Tibial nerve (tissue), 3 donors: ENCODE results near the gene LMBR1L.

Experiments used
- POLR2A ChIP-seq, 2 donors: fragments of 450-650 bp; IDR thresholded peaks; one replicate each; pipeline ENCODE4 v1.6.1; 2017; ENCODE audit warnings: antibody characterized with exemption in 2 of 2, mild to moderate bottlenecking in 2 of 2, moderate library complexity in 2 of 2
- TF ChIP-seq, protein P1 (sequence below), 5 experiments: fragments of 200-600 bp in 3 of 5; fragments of 450-650 bp in 2 of 5; sonication (generic) in 3 of 5; IDR thresholded peaks; one replicate each; pipeline ENCODE4 v1.5.1; 2016 to 2019; ENCODE audit warnings: antibody characterized with exemption in 5 of 5, mild to moderate bottlenecking in 3 of 5, moderate library complexity in 2 of 5

DNA sequence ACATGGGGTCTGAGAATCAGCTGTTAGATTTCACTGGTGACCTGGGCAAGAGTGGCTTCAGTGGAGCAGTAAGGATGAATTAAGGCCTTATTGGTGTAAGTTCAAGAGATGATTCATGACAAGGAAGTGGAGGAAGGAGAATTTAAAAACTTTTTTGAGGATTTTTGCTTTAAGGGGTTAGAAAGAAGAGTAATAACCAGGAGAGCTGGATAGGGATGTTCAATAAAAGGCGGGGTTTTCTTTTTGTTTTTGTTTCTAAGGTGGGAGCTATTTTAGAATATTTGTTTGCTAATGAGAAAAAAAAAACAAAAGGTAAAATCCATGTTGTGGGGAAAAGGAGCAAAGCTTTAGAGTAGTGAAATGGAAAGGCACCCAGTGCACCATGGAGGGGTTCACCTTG is 35.8 kb upstream of the LMBR1L start:
- TF ChIP-seq, protein P1, sequence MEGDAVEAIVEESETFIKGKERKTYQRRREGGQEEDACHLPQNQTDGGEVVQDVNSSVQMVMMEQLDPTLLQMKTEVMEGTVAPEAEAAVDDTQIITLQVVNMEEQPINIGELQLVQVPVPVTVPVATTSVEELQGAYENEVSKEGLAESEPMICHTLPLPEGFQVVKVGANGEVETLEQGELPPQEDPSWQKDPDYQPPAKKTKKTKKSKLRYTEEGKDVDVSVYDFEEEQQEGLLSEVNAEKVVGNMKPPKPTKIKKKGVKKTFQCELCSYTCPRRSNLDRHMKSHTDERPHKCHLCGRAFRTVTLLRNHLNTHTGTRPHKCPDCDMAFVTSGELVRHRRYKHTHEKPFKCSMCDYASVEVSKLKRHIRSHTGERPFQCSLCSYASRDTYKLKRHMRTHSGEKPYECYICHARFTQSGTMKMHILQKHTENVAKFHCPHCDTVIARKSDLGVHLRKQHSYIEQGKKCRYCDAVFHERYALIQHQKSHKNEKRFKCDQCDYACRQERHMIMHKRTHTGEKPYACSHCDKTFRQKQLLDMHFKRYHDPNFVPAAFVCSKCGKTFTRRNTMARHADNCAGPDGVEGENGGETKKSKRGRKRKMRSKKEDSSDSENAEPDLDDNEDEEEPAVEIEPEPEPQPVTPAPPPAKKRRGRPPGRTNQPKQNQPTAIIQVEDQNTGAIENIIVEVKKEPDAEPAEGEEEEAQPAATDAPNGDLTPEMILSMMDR (IDR thresholded peaks at IDR 0.05), result no peak
- TF ChIP-seq POLR2A (IDR thresholded peaks at IDR 0.05), result no peak
